PC-3 (cell line): ENCODE results near the gene INPP5F.
A peak's percentile ranks its signal among the peaks of the same experiment; 100 is the strongest.

Experiments
- CTCF ChIP-seq: fragments of 300-600 bp; sonication (generic); conservative IDR thresholded peaks from 2 replicates; pipeline ENCODE4 v1.5.1; 2017; ENCODE audit warnings: antibody characterized with exemption, low read depth, mild to moderate bottlenecking, low read length
- EZH2 ChIP-seq: fragments of 300-600 bp; sonication (generic); IDR thresholded peaks from one replicate; pipeline ENCODE4 v1.6.1; 2017; ENCODE audit warnings: antibody characterized with exemption, mild to moderate bottlenecking, low read length; ENCODE audit not compliant: unreplicated experiment
- EZH2phosphoT487 ChIP-seq: fragments of 300-600 bp; sonication (generic); IDR thresholded peaks from 2 replicates; pipeline ENCODE4 v1.6.1; 2018; ENCODE audit warnings: mild to moderate bottlenecking, antibody characterized with exemption, low read length, borderline replicate concordance

- TF ChIP-seq CTCF (peak; percentile 81), EZH2 (no peak), EZH2phosphoT487 (no peak)
These were observed 39.2 kb upstream of the INPP5F start for GRCh38 chr10:119686465-119687191.
